NK-92 treated with Interleukin-12 subunit alpha and Interleukin-12 subunit beta, amount 100 ng/mL, for 24 hours (cell line): Measurements from ENCODE around the gene ZNF407.

ENCODE experiments used
- DNase-seq: peaks from one replicate; lab custom pipeline; 2025; lab: John Stamatoyannopoulos, UW

ZNF407 gene

DNA sequence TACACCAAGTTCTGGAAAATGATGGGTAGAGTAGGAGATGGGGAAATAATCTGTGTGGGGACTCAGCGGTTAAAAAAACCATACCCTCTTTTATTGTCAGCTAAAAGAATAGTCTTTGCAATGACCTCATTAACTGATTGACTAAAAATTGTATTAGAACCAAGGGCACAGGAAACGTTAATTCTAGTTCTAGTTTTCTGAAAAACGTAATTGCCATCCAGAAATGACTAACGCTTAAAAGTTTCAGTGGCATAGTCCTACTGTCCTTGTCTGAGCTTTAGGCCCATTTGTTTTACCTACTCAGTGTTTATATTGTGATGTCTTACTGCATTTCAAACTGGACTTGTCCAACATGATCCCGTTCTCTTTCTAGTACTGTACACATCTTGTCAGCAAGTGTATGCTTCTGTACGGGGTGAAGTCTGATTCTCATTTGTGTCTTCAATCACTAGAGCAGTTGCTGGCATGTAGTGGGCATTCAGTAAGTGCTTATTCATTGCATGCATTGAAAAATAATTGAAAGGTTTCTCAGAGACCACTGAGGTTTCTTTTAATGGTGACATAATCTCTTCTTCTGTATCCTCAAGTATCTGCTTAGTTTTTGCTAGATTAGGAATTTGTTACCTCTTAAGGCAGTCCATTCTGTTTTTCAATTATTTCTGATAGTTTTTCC lies 81.5 kb downstream of the ZNF407 start:
- no peak for DNase-seq

DNA sequence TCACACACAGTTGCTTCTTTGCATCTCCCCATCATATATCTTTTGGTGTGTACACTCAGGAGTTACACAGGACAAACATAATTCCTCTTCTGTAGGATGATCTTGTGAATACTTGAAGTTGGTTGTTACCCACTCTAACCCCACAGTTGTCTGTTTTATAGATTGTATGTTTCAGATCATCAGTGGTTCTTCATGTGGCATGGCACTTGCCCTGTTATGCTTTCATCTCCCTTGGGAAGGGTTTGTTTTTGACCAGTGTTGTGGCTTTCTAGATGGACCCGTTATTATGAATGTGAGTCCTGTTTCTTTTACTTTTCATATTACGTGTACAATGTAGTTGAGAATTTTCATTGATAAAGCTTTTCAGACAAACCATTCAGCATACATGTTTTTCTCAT lies 82.0 kb downstream of the ZNF407 start:
- no peak for DNase-seq

DNA sequence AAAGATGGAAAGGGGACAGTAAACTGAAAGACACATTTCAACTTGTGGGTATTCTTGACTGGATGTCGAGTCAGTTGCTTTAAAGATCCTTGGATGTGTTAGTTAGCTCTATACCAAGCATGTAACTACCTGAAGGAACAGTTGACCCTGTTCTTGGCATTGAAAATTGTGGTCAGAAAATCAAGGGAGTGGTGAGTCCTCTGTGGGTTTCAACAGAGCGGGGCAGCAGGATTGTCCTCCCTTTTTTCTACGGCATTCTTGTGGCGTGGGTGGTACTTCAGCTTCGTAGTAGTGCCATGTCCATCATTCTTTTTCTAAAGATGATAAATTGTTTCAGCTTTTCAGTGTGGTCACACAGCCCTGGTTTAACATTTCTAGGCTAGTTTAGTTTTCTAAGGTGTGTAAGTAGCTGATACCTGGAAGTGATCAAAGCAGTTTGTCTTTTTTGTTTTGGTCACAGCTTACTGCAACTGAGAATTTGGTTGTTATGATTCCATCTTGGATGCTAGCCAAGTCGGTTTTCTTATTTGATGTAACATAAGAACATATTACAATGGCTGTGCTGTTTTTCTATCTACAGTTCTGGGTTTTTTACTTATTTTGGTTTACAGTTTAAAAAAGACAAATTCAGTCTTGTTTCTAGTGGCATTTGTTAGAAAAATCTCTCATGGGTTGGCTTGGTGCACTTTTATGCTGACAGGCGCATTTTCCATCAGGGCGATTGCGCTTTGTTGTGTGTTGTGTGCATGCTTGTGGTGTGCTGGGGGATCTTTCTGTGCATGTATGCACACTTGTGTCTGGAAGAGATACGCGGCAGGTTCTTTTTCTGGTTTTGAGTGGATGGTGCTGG lies 84.7 kb downstream of the ZNF407 start:
- DNase-seq: no peak

DNA sequence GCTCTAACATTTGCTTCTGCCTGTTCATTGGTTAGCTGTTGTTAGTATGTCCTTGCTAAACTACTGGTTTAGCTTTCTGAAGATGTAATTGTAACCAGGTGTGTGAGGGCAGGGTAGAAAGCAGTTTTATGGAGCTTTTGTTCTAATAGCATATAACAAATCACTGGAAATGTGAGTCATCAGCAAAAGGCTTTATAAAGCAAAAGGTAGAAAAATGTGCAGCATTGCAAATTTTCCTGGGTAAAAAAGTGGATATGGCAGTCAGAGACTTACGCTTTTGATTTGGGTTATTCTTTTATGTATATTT lies 85.3 kb downstream of the ZNF407 start:
- DNase-seq: no peak

- no peak for DNase-seq
These were observed 85.9 kb downstream of the ZNF407 start for GRCh38 chr18:74683573-74683972.

GRCh38 chr18:74689251-74689650 lies 91.6 kb downstream of the ZNF407 start:
- DNase-seq: no peak

DNA sequence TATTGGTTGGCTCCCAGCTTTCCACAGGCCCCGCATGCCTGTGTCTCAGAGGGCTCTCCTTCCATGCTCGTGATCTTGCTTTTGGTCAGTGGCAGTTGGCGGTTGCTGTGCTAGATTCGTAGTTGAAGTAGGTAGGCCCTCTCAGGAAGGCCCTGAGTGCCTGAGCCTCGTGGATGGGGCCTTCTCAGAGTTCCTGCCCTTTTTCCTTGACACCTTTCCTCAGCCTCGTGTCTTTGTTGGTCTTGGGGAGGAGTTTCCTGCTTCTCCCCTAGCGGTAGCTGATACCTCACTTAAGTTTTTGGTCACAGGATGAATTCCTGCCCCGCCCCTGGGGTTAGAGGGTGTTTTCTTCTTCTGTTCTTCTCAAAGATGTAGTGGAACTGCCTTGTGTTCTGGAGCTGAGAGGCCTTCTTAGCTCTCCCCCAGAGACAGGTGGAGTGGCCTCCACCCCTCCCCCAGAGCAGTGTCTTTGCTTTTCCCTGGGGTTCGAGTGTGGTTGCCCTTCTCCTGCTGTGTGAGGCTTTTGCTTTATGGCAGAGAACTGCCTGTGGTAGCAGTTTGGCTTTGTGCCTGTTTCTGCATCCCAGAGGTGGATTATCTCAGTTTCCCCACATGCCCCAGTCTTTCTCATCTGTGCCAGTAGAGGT lies 94.8 kb downstream of the ZNF407 start:
- no peak for DNase-seq

DNA sequence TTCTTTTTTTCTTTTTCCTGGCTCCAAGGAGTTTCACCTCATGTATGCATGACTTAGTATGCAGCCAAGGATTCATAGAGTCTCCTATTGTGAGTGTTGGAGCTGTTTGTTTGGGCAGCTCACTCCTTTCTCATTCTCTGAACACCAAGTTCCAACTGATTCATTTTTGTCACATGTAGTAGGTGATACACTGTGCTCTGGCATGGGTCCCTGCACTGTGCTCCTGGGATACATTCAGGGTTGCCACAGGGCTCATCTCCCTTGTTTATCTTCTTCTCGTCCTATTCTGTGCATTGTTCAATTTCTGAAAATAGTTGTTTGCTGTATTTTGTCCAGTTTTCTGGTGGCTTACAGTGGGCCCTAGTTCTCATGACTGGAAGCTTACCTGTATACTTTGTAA lies 96.8 kb downstream of the ZNF407 start:
- DNase-seq: no peak

- no peak for DNase-seq
These were observed 97.5 kb downstream of the ZNF407 start for GRCh38 chr18:74695170-74695569.

- DNase-seq: no peak
These were observed 101.2 kb downstream of the ZNF407 start for GRCh38 chr18:74698881-74699280.

DNA sequence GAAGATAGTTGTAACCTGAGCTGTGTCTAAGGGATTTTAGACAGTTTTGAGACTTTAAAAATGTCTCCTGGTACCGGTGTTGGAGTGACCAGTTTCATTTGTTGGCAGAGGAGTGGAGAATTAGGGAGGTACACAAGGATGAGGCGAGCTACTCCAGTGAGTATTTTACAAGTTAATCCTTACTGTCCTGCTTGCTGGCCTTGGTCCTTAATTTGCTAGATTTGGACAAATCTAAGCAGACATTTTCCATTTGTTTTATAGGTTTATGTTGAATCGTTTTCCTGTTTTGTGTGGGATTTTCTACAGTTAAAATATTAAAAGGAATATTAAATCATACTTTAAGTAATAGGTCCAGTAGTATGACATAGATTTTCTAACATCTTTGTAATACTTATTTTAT lies 101.8 kb downstream of the ZNF407 start:
- DNase-seq: no peak

GRCh38 chr18:74702950-74703349 lies 105.3 kb downstream of the ZNF407 start:
- peak; percentile 6 for DNase-seq

DNA sequence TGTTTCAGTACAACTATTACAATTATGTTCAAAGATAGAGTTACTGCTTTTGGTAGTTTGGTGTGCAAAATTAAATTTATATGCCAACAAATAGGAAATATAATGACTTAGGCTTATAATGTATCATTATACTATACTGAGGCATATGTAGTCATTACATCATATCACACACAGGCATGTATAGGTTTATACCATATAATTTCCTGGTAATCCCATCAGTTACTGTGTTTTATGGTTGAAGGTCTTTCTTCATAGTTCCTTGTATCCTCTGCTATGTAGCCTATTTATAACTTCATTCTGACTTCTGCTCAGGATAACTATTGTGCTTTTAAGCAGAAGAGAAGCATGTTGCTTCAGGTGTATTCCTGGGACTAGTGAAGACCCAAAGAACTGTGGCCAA lies 110.5 kb downstream of the ZNF407 start:
- DNase-seq: no peak

- no peak for DNase-seq
These were observed 111.8 kb downstream of the ZNF407 start for GRCh38 chr18:74709452-74709851.

DNA sequence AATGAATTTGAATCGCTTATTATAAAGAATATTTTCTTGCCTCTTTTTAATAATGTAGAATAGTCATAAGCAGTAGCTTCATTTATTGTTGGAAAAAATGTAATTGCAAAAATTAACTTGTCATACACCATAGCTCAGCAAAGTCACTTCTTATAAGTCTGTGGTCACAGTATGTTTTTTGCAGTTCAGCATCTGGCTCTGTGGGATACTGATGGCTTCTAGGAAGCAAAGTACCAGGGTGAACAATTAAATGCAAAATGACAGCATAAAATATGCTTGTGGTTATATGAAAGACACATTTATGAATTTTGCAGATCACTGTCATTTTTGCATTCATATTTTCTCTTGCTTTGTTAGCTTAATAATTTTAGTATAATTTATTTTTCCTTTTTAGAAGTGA lies 116.5 kb downstream of the ZNF407 start:
- DNase-seq: no peak

GRCh38 chr18:74714791-74715190 lies 117.1 kb downstream of the ZNF407 start:
- DNase-seq: no peak

- no peak for DNase-seq
These were observed 117.6 kb downstream of the ZNF407 start for GRCh38 chr18:74715306-74715705.

DNA sequence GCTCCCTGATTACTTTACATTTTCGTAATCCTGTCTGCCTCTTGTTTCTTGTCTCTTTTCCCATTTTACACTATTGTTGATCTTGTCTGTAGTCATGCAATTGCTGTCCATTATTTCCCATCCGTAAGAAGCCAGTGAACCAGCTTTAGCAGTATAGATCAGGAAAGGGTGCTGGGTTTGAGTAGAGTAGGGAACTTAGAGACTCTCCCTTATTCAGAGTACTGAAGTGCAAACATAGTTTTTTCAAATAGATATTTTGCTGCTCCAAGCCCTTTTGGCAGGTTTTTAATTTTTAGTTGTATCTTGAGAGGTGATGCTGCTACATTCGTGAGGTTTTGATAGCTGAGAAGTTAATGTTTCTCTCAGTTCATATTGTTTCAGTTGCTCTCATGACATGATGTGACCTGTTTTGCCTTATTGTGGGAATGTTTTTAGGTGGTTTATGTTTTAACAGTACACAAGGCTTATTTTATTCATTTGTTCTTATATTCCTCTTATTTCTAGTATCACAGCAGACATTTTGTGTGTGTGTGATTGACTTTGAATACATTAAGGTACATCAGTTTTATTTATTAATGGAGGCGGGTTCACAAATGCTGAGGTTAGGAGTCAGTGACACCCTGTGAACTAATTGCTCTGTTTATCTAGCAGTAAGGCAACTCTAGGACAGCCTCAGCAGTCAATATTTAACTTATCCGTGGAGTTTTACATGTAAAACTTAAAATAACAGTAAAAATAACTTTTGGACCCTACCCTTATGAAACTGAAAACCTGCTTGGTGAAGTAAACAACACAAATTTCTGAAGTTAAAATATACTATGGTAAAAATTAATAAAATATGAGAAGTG lies 118.4 kb downstream of the ZNF407 start:
- no peak for DNase-seq

GRCh38 chr18:74718312-74718711 lies 120.6 kb downstream of the ZNF407 start:
- DNase-seq: no peak

- no peak for DNase-seq
These were observed 124.6 kb downstream of the ZNF407 start for GRCh38 chr18:74722237-74722636.

DNA sequence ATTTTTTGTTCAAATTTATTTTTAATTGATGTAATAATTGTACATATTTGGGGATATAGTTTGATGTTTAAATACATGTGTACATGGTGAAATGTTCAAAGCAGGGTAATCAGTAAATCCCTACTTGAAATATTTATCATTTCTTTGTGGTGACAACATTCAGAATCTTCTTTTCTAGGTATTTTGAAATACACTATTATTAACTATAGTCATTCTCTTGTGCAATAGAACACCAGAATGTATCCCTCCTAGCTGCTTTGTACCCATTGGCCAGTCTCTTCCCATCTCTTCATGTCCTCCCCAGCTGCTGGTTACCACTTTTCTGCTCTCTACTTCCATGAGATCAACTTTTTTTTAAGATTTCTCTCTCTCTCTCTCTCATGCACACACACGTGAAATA lies 126.5 kb downstream of the ZNF407 start:
- DNase-seq: no peak

DNA sequence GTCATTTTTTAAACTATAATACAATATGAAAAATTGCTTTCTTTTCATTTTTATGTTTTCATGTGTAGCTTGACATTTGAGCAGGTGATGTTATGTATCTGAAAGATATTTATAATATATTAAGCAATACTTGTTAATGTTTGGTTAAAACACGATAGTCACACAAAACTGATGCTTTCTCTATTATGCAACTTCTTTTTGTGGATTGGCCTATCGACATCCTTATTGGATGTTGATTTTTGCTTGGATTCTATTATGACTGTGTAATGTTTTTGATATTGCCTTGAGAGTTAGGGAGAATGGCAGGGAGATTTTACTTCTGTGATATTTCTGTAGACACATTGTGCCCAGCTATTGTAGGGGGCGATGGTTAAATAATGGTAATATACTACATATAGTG lies 128.0 kb downstream of the ZNF407 start:
- DNase-seq: no peak
